Measurements from ENCODE around the gene SSBP3.
A peak's percentile ranks its signal among the peaks of the same experiment; 100 is the strongest.
"Not testable (repeated sequence)": the region's sequence is repeated elsewhere in the genome, so short reads cannot be mapped to it uniquely, and the experiment has no call there.

The SSBP3 gene

DNA sequence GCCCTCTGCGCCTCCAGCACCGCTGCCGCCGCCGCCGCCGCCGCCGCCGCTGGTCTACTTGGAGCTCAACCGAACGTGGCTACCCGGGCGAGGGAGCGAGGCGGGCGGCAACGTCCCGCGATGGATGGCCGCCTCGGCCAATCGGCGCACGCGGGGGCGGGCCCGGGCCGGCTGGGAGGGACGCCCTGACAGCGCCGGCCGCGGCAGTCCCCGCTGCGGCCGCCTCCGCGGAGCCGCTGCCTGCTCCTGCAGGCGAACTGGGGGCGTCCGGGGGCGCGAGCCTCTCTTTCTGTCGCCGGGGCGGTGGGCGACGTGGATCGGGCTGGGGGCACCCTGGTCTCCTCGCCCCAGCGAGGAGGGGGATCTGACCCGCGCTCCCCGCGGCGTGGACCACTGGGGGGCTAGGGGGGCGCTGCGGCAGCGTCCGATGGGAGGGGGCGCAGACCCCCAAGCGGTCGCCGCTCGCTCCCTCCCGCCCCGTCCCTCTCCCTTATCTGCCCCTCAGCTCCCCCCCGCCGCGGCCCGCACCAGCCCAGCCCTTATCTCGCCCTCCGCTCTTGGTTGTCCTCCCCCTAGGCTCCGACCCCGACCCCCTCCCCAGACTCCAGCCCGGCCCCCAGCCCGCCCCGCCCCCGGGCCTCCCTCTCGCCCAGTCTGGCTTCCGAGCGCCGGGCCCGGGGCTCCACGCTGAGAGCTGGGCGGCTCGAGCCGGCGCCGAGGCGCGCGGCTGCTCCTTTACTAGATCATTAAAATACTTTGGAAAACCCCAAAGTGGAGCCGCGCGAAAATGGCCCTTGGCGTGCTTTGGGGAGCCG lies at the start of gene SSBP3:
SSBP3 (minus strand) TSS at position 56 of the 815 bp plus-strand sequence.
- H3K36me3 ChIP-seq (ENCODE audit: insufficient read depth, low read length), result peaks cover 24% of the 10 kb centered on the region
- peak within 1 kb of the TSS; percentile 58 to 75 for H3K4me3 ChIP-seq (ENCODE audit: low read depth in 1 of 2, low read length in 2 of 2)
- peaks cover 30% of the 10 kb centered on the region for H4K20me1 ChIP-seq (ENCODE audit: insufficient read depth, low read length)
- peak within 1 kb of the TSS; percentile 85 for H3K27ac ChIP-seq (ENCODE audit: low read length)
- H2AFZ ChIP-seq (ENCODE audit: low read depth, low read length), result peak within 1 kb of the TSS; percentile 59
- DNase-seq (peak; percentile 94), ATAC-seq (ENCODE audit: insufficient read depth, low read depth) (peak; percentile 88)
- peak within 1 kb of the TSS; percentile 96 for H3K4me2 ChIP-seq (ENCODE audit: insufficient read depth, low read length)
- no peaks in the 10 kb centered on the region for H3K9me3 ChIP-seq (ENCODE audit: insufficient read depth, low read length, severe bottlenecking)
- TF ChIP-seq, protein P1, sequence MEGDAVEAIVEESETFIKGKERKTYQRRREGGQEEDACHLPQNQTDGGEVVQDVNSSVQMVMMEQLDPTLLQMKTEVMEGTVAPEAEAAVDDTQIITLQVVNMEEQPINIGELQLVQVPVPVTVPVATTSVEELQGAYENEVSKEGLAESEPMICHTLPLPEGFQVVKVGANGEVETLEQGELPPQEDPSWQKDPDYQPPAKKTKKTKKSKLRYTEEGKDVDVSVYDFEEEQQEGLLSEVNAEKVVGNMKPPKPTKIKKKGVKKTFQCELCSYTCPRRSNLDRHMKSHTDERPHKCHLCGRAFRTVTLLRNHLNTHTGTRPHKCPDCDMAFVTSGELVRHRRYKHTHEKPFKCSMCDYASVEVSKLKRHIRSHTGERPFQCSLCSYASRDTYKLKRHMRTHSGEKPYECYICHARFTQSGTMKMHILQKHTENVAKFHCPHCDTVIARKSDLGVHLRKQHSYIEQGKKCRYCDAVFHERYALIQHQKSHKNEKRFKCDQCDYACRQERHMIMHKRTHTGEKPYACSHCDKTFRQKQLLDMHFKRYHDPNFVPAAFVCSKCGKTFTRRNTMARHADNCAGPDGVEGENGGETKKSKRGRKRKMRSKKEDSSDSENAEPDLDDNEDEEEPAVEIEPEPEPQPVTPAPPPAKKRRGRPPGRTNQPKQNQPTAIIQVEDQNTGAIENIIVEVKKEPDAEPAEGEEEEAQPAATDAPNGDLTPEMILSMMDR (IDR thresholded peaks at IDR 0.05; ENCODE audit: borderline replicate concordance, extremely low read depth, low read length, poor library complexity, severe bottlenecking), result peak; percentile 32
- no peak for TF ChIP-seq EZH2 (IDR thresholded peaks at IDR 0.05; ENCODE audit: borderline replicate concordance, low read depth, low read length, severe bottlenecking)
- peak within 1 kb of the TSS; percentile 77 for H3K9ac ChIP-seq (ENCODE audit: low read depth, low read length)
- peaks cover 70% of the 10 kb centered on the region for H3K4me1 ChIP-seq (ENCODE audit: insufficient read depth, low read length)
- no peaks in the 10 kb centered on the region for H3K27me3 ChIP-seq (ENCODE audit: insufficient read depth, low read length, poor library complexity)
- peaks cover 56% of the 10 kb centered on the region for H3K79me2 ChIP-seq (ENCODE audit: insufficient read depth, low read length)

DNA sequence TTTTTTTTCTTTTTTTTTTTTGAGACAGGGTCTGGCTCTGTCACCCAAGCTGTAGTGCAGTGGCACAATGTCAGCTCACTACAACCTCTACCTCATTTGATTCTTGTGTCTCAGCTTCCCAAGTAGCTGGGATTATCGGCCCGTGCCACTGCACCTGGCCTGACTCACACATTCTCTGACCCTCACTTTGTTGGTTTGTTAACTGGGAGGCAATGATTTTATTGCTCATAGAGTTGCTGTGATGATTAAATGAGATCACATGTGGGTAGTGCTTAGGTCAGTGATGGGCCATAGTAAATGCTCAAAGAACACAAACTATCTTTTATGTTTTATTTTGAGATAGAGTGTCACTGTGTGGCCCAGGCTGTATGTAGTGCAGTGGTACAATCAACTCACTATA lies 47.3 kb upstream of the SSBP3 start:
- Histone ChIP-seq H3K9ac (ENCODE audit: low read depth, low read length) (no peak overlapping the region), H3K9me3 (ENCODE audit: insufficient read depth, low read length, severe bottlenecking) (peaks cover 2% of the 10 kb centered on the region), H2AFZ (ENCODE audit: low read depth, low read length) (no peak overlapping the region), H3K79me2 (ENCODE audit: insufficient read depth, low read length) (no peaks in the 10 kb centered on the region), H4K20me1 (ENCODE audit: insufficient read depth, low read length) (no peaks in the 10 kb centered on the region), H3K4me3 (ENCODE audit: low read depth in 1 of 2, low read length in 2 of 2) (no peak overlapping the region), H3K4me2 (ENCODE audit: insufficient read depth, low read length) (no peak overlapping the region), H3K27ac (ENCODE audit: low read length) (no peak overlapping the region), H3K36me3 (ENCODE audit: insufficient read depth, low read length) (no peaks in the 10 kb centered on the region), H3K4me1 (ENCODE audit: insufficient read depth, low read length) (no peaks in the 10 kb centered on the region), H3K27me3 (ENCODE audit: insufficient read depth, low read length, poor library complexity) (no peaks in the 10 kb centered on the region)
- no peak for ATAC-seq (ENCODE audit: insufficient read depth, low read depth)
- DNase-seq, result no peak
- no peak for TF ChIP-seq EZH2 (IDR thresholded peaks at IDR 0.05; ENCODE audit: borderline replicate concordance, low read depth, low read length, severe bottlenecking)
- TF ChIP-seq, protein P1 (IDR thresholded peaks at IDR 0.05; ENCODE audit: borderline replicate concordance, extremely low read depth, low read length, poor library complexity, severe bottlenecking), result no peak

DNA sequence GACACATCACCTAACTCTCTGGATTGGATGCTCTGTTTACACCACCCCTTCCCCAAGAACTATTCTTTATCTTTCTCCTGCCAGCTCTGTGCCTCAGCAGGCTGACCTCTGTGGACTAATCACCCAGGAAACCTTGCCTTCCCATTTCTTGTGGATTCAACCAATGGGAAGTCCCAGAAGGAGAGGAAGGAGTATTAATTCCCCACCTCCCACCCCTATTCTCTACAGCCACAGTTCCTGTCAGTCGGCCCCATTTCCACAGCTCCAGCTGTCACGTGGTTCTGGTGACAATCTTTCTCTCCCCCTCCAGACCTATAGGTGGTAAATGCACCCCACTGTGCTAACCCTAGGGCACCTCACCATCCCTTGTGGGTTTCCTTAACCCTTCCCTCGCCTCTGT lies 46.8 kb upstream of the SSBP3 start:
- no peaks in the 10 kb centered on the region for H4K20me1 ChIP-seq (ENCODE audit: insufficient read depth, low read length)
- H3K4me1 ChIP-seq (ENCODE audit: insufficient read depth, low read length), result no peaks in the 10 kb centered on the region
- DNase-seq, result no peak
- H3K36me3 ChIP-seq (ENCODE audit: insufficient read depth, low read length), result no peaks in the 10 kb centered on the region
- H3K9me3 ChIP-seq (ENCODE audit: insufficient read depth, low read length, severe bottlenecking), result peaks cover 2% of the 10 kb centered on the region
- peak; percentile 59 for ATAC-seq (ENCODE audit: insufficient read depth, low read depth)
- H3K79me2 ChIP-seq (ENCODE audit: insufficient read depth, low read length), result no peaks in the 10 kb centered on the region
- TF ChIP-seq EZH2 (IDR thresholded peaks at IDR 0.05; ENCODE audit: borderline replicate concordance, low read depth, low read length, severe bottlenecking), result no peak
- TF ChIP-seq, protein P1 (IDR thresholded peaks at IDR 0.05; ENCODE audit: borderline replicate concordance, extremely low read depth, low read length, poor library complexity, severe bottlenecking), result no peak
- H3K27me3 ChIP-seq (ENCODE audit: insufficient read depth, low read length, poor library complexity), result no peaks in the 10 kb centered on the region
- 0 out of 2 replicates have a peak overlapping the region, but pooled peaks have one; percentile 17 for H2AFZ ChIP-seq (ENCODE audit: low read depth, low read length)
- no peak overlapping the region for H3K4me3 ChIP-seq (ENCODE audit: low read depth in 1 of 2, low read length in 2 of 2)
- H3K27ac ChIP-seq (ENCODE audit: low read length), result no peak overlapping the region
- no peak overlapping the region for H3K4me2 ChIP-seq (ENCODE audit: insufficient read depth, low read length)
- no peak overlapping the region for H3K9ac ChIP-seq (ENCODE audit: low read depth, low read length)

DNA sequence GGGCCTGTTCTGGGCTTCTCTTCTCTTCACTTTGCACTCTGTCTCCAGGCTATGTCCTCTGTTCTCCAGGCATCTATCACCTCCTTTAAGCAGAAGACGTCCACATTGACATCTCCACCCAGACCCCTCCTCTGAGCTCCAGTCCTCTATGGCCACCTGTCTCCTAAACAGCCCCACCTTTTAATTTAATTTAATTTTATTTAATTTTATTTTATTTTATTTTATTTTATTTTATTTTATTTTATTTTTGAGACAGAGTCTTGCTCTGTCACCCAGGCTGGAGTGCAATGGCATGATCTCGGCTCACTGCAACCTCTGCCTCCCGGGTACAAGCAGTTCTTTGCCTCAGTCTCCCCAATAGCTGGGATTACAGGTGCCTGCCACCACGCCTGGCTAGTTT lies 43.2 kb upstream of the SSBP3 start:
- H2AFZ ChIP-seq (ENCODE audit: low read depth, low read length); H3K4me2 ChIP-seq (ENCODE audit: insufficient read depth, low read length); H3K27me3 ChIP-seq (ENCODE audit: insufficient read depth, low read length, poor library complexity); H3K4me1 ChIP-seq (ENCODE audit: insufficient read depth, low read length); H3K36me3 ChIP-seq (ENCODE audit: insufficient read depth, low read length); H3K9ac ChIP-seq (ENCODE audit: low read depth, low read length); H3K79me2 ChIP-seq (ENCODE audit: insufficient read depth, low read length); H3K27ac ChIP-seq (ENCODE audit: low read length); ATAC-seq (ENCODE audit: insufficient read depth, low read depth); H3K4me3 ChIP-seq (ENCODE audit: low read depth in 1 of 2, low read length in 2 of 2); DNase-seq; H4K20me1 ChIP-seq (ENCODE audit: insufficient read depth, low read length); H3K9me3 ChIP-seq (ENCODE audit: insufficient read depth, low read length, severe bottlenecking): not testable (repeated sequence)

DNA sequence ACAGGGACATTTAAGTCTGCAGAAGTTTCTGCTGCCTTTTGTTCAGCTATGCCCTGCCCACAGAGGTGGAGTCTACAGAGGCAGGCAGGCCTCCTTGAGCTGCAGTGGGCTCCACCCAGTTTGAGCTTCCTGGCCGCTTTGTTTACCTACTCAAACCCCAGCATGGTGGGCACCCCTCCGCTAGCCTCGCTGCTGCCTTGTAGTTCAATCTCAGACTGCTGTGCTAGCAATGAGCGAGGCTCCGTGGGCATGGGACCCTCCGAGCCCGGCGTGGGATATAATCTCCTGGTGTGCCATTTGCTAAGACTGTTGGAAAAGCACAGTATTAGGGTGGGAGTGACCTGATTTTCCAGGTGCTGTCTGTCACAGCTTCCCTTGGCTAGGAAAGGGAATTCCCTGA lies 42.6 kb upstream of the SSBP3 start:
- H3K79me2 ChIP-seq (ENCODE audit: insufficient read depth, low read length); ATAC-seq (ENCODE audit: insufficient read depth, low read depth); H3K4me1 ChIP-seq (ENCODE audit: insufficient read depth, low read length); H3K9me3 ChIP-seq (ENCODE audit: insufficient read depth, low read length, severe bottlenecking); H3K27ac ChIP-seq (ENCODE audit: low read length); H3K36me3 ChIP-seq (ENCODE audit: insufficient read depth, low read length); H2AFZ ChIP-seq (ENCODE audit: low read depth, low read length); H4K20me1 ChIP-seq (ENCODE audit: insufficient read depth, low read length); H3K4me2 ChIP-seq (ENCODE audit: insufficient read depth, low read length); DNase-seq; H3K9ac ChIP-seq (ENCODE audit: low read depth, low read length); H3K27me3 ChIP-seq (ENCODE audit: insufficient read depth, low read length, poor library complexity); H3K4me3 ChIP-seq (ENCODE audit: low read depth in 1 of 2, low read length in 2 of 2): not testable (repeated sequence)

DNA sequence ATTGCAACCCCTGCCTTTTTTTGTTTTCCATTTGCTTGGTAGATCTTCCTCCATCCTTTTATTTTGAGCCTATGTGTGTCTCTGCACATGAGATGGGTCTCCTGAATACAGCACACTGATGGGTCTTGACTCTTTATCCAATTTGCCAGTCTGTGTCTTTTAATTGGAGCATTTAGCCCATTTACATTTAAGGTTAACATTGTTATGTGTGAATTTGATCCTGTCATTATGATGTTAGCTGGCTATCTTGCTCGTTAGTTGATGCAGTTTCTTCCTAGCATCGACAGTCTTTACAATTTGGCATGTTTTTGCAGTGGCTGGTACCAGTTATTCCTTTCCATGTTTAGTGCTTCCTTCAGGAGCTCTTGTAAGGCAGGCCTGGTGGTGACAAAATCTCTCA lies 40.9 kb upstream of the SSBP3 start:
- H3K27ac ChIP-seq (ENCODE audit: low read length); H2AFZ ChIP-seq (ENCODE audit: low read depth, low read length); H3K4me1 ChIP-seq (ENCODE audit: insufficient read depth, low read length); H3K27me3 ChIP-seq (ENCODE audit: insufficient read depth, low read length, poor library complexity); ATAC-seq (ENCODE audit: insufficient read depth, low read depth); H3K79me2 ChIP-seq (ENCODE audit: insufficient read depth, low read length); H4K20me1 ChIP-seq (ENCODE audit: insufficient read depth, low read length); H3K36me3 ChIP-seq (ENCODE audit: insufficient read depth, low read length); DNase-seq; H3K4me2 ChIP-seq (ENCODE audit: insufficient read depth, low read length); H3K4me3 ChIP-seq (ENCODE audit: low read depth in 1 of 2, low read length in 2 of 2); H3K9ac ChIP-seq (ENCODE audit: low read depth, low read length); H3K9me3 ChIP-seq (ENCODE audit: insufficient read depth, low read length, severe bottlenecking): not testable (repeated sequence)

Data from DND-41 (cell line).